A673 (cell line): ENCODE results near the gene CTRB2. TPM values are rescaled to one million over a fixed set of nuclear protein-coding genes. Genes with fewer than 3 reads are reported as not detected.
A peak's percentile ranks its signal among the peaks of the same experiment; 100 is the strongest.

Experiments used
- BruUV-seq: library from RNA; stranded (reverse); fragments of 400-500 nt; replicated peaks from 2 replicates; lab custom pipeline; 2021; lab: Mats Ljungman, UMichigan
- CTCF ChIA-PET: fragments of 300-600 bp; sonication (Branson Sonifier 250); formaldehyde crosslinking; loops from one replicate; lab custom pipeline; 2022; ENCODE audit warnings: antibody characterized with exemption; lab: Charles Lee
- POLR2A ChIA-PET: fragments of 300-600 bp; sonication (Branson Sonifier 250); formaldehyde crosslinking; loops from one replicate; lab custom pipeline; 2022; ENCODE audit warnings: antibody characterized with exemption; ENCODE audit not compliant: low non-redundant PET; lab: Charles Lee
- DNase-seq: peaks from one replicate; pipeline ENCODE4 v3.0.0-alpha.2; 2015; ENCODE audit warnings: low spot score
- H3K27ac ChIP-seq: fragments of 200-600 bp; sonication (generic); 2 replicates; pipeline ENCODE4 v1.5.1; 2016; ENCODE audit warnings: mixed run types, low read depth, mild to moderate bottlenecking, mixed read lengths, antibody characterized with exemption, low read length; ENCODE audit not compliant: poor library complexity, severe bottlenecking
- H3K27me3 ChIP-seq: fragments of 200-600 bp; sonication (generic); replicated peaks from 2 replicates; pipeline ENCODE4 v1.6.1; 2017; ENCODE audit warnings: mixed run types, low read depth, mild to moderate bottlenecking, mixed read lengths, antibody characterized with exemption, low read length; ENCODE audit not compliant: insufficient read depth, poor library complexity
- H3K36me3 ChIP-seq: fragments of 200-600 bp; sonication (generic); 2 replicates; pipeline ENCODE4 v1.6.1; 2016; ENCODE audit warnings: mixed run types, mild to moderate bottlenecking, mixed read lengths, antibody characterized with exemption, low read length; ENCODE audit not compliant: insufficient read depth, poor library complexity, severe bottlenecking
- H3K4me1 ChIP-seq: fragments of 200-600 bp; sonication (generic); 2 replicates; pipeline ENCODE4 v1.6.1; 2017; ENCODE audit warnings: mixed run types, mild to moderate bottlenecking, mixed read lengths, antibody characterized with exemption, low read length; ENCODE audit not compliant: insufficient read depth, poor library complexity, severe bottlenecking
- H3K4me3 ChIP-seq: fragments of 200-600 bp; sonication (generic); 2 replicates; pipeline ENCODE4 v1.5.1; 2016; ENCODE audit warnings: low read depth, mixed run types, mild to moderate bottlenecking, mixed read lengths, low read length; ENCODE audit not compliant: poor library complexity, severe bottlenecking
- H3K9me3 ChIP-seq: fragments of 200-600 bp; sonication (generic); 2 replicates; pipeline ENCODE4 v1.6.1; 2016; ENCODE audit warnings: mixed run types, low read depth, mild to moderate bottlenecking, mixed read lengths, antibody characterized with exemption, low read length; ENCODE audit not compliant: poor library complexity, severe bottlenecking
- EZH2 ChIP-seq: fragments of 200-600 bp; sonication (generic); IDR thresholded peaks from 2 replicates; pipeline ENCODE4 v1.6.1; 2017; ENCODE audit warnings: borderline replicate concordance, low read depth, mild to moderate bottlenecking, mixed read lengths, antibody characterized with exemption, low read length; ENCODE audit not compliant: poor library complexity, severe bottlenecking
- intact Hi-C: fragments of 100-400 bp; cut with micrococcal nuclease; formaldehyde crosslinking; loops from one replicate; pipeline ENCODE4 v1.10.0; 2022; ENCODE audit not compliant: unreplicated experiment
- total RNA-seq: library from RNA; stranded (reverse); gene quantifications from 2 replicates; pipeline ENCODE4 v1.2.3, GENCODE V29; 2021
- TF ChIP-seq, protein P1 (sequence below): fragments of 300-800, 200-600 bp; sonication (generic); conservative IDR thresholded peaks from 2 replicates; pipeline ENCODE4 v1.5.1; 2017; ENCODE audit warnings: low read depth, mild to moderate bottlenecking, antibody characterized with exemption, low read length, moderate library complexity, mixed read lengths

CTRB2 gene
- total RNA-seq, 1 experiment from 2014 or later: not detected

DNA sequence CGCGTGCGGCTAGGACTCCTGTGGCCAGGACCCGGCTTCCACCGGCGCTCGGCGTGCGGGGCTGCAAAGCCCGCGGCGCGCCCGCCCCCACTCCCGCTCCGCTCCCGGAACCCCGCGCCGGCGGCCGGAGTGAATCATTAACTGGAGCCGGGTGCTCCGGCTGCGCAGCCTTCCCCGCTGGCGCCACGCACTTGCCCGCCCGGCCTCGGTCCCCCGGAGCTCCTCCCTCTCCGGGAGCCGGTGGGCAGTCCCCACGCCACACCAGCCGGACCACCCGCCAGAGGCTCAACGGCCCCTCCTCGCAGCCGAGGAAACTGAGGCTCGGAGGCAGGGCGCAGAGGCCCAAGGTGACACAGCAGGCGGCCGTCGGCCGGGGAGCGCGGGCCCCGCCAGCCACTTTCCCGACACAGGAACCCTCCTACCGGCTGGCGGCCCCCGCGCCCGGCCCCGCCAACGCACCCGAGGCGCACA is 43.9 kb upstream of the CTRB2 start:
- Histone ChIP-seq H3K36me3 (no peaks in the 10 kb centered on the region), H3K4me3 (peak overlapping the region; percentile 93), H3K27me3 (no peaks in the 10 kb centered on the region), H3K9me3 (no peaks in the 10 kb centered on the region), H3K27ac (peak overlapping the region; percentile 84), H3K4me1 (peaks cover 39% of the 10 kb centered on the region)
- no TSS peak for BruUV-seq
- ChIA-PET CTCF (interaction anchor here (0.5 to 1.9 kb wide), 2 partner anchors 113 to 135 kb away, joined by 4 to 5 read pairs; no protein-coding TSS in a partner anchor), POLR2A (no interaction called here)
- intact Hi-C loops: no loop called here
- TF ChIP-seq EZH2: no peak
- TF ChIP-seq, protein P1, sequence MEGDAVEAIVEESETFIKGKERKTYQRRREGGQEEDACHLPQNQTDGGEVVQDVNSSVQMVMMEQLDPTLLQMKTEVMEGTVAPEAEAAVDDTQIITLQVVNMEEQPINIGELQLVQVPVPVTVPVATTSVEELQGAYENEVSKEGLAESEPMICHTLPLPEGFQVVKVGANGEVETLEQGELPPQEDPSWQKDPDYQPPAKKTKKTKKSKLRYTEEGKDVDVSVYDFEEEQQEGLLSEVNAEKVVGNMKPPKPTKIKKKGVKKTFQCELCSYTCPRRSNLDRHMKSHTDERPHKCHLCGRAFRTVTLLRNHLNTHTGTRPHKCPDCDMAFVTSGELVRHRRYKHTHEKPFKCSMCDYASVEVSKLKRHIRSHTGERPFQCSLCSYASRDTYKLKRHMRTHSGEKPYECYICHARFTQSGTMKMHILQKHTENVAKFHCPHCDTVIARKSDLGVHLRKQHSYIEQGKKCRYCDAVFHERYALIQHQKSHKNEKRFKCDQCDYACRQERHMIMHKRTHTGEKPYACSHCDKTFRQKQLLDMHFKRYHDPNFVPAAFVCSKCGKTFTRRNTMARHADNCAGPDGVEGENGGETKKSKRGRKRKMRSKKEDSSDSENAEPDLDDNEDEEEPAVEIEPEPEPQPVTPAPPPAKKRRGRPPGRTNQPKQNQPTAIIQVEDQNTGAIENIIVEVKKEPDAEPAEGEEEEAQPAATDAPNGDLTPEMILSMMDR: no peak
- DNase-seq: peak; percentile 34

DNA sequence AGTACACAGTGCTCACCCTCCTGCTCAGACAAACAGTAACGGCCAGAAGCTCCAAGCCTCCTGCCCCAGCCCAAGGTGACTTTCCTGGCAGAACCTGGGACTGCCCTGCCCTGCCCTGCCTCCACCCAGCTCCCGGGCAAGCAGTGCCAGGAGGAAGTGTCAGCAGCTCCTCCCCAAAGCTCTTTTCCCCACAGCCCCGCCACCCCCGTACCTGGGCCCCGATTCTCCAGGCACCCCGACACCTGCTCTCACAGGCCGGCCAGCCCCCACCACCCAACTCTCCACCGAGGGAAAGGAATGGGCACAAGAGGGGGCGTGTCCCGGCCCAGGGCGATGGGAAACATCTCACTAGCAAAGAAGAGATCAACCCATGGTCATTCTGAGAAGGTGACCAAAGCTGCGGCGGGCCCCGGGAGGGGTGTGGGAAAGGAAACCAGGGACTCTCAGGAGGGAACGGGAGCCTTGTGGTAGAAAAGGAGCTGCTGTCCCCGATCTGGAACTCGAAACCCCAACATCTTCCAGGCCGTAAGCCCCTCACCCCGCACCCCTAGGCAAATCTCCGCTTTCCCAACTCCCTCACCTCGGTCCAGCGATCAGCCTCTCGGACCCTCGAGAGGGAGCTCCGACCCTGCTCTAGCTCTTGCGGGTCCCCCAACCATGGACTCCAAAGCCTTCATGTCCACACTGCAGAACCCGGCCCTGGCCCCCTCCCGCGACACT is 43.3 kb upstream of the CTRB2 start:
- Histone ChIP-seq H3K4me3 (peak overlapping the region; percentile 93), H3K9me3 (no peaks in the 10 kb centered on the region), H3K27me3 (no peaks in the 10 kb centered on the region), H3K4me1 (peaks cover 44% of the 10 kb centered on the region), H3K36me3 (no peaks in the 10 kb centered on the region), H3K27ac (peak overlapping the region; percentile 84)
- ChIA-PET CTCF (interaction anchor here (0.5 to 1.9 kb wide), 3 partner anchors 16 to 135 kb away, joined by 4 to 5 read pairs (median 4); no protein-coding TSS in a partner anchor), POLR2A (no interaction called here)
- intact Hi-C loops: no loop called here
- no TSS peak for BruUV-seq
- TF ChIP-seq EZH2: no peak
- TF ChIP-seq, protein P1: no peak
- no peak for DNase-seq

DNA sequence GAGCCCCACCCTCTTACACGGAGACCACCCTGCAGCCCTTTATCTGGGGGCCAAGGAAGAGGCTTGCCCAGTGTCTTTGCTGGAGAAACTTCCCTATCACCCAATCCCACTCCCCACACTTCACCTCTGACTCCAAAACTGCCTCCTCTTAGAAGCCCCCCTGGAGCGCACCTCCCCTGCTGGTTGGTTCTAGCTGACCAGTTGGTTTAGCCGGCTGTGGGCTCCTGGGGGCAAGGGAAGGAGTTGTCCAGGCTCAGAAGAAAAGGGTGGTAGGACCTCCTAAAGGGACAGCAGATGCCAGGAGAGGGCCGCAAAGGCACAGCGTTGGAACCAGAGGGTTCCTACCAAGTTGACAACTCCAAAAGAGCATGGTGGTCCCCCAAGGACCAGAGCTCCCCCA is 42.5 kb upstream of the CTRB2 start:
- Histone ChIP-seq H3K36me3 (no peaks in the 10 kb centered on the region), H3K9me3 (no peaks in the 10 kb centered on the region), H3K4me3 (peak overlapping the region; percentile 93), H3K27ac (no peak overlapping the region), H3K4me1 (peaks cover 47% of the 10 kb centered on the region), H3K27me3 (no peaks in the 10 kb centered on the region)
- intact Hi-C loops: no loop called here
- TF ChIP-seq, protein P1: no peak
- TF ChIP-seq EZH2: no peak
- no TSS peak for BruUV-seq
- CTCF ChIA-PET: interaction anchor here (1.9 kb wide), 1 partner anchor 136 kb away, joined by 5 read pairs; no protein-coding TSS in a partner anchor
- no peak for DNase-seq
- POLR2A ChIA-PET: no interaction called here
